Left kidney (tissue), 2 donors: Measurements from ENCODE around the gene CARD11. TPM values are rescaled to one million over a fixed set of nuclear protein-coding genes. Genes with fewer than 3 reads are reported as not detected.
"Not testable (repeated sequence)": the region's sequence is repeated elsewhere in the genome, so short reads cannot be mapped to it uniquely, and the experiment has no call there.

Source experiments
- DNase-seq: peaks from one replicate; pipeline ENCODE4 v3.0.0-alpha.2; 2013
- polyA plus RNA-seq: library from polyadenylated mRNA; unstranded; fragments of 120-200 nt; gene quantifications from one replicate; pipeline ENCODE4 v1.2.1, GENCODE V29; 2013; ENCODE audit not compliant: insufficient read length

CARD11 gene
- polyA plus RNA-seq, 1 donor: 1.1 TPM

- no peak for DNase-seq
Observed at GRCh38 chr7:3064067-3064466, 20.4 kb upstream of the CARD11 start.

- no peak for DNase-seq
Observed at GRCh38 chr7:3063016-3063753, 19.5 kb upstream of the CARD11 start.

- no peak for DNase-seq
Observed at GRCh38 chr7:3057066-3057420, 13.4 kb upstream of the CARD11 start.

GRCh38 chr7:3056234-3057065 lies 12.8 kb upstream of the CARD11 start:
- DNase-seq: no peak

- no peak for DNase-seq
Observed at GRCh38 chr7:3055626-3056025, 12.0 kb upstream of the CARD11 start.

- no peak for DNase-seq
Observed at GRCh38 chr7:3042861-3043489, 692 bp downstream of the CARD11 start.

GRCh38 chr7:3041986-3042675 lies 1.5 kb downstream of the CARD11 start:
- no peak for DNase-seq

GRCh38 chr7:3039787-3040186 lies 3.9 kb downstream of the CARD11 start:
- no peak for DNase-seq

- DNase-seq: not testable (repeated sequence)
Observed at GRCh38 chr7:3038011-3038410, 5.7 kb downstream of the CARD11 start.

- DNase-seq: no peak
Observed at GRCh38 chr7:3037259-3037658, 6.4 kb downstream of the CARD11 start.

GRCh38 chr7:3034591-3035150 lies 9.0 kb downstream of the CARD11 start:
- DNase-seq: no peak

- DNase-seq: no peak
Observed at GRCh38 chr7:3033581-3033980, 10.1 kb downstream of the CARD11 start.

- no peak for DNase-seq
Observed at GRCh38 chr7:3033136-3033535, 10.5 kb downstream of the CARD11 start.

- no peak for DNase-seq
Observed at GRCh38 chr7:3032256-3032655, 11.4 kb downstream of the CARD11 start.

- no peak for DNase-seq
Observed at GRCh38 chr7:3029138-3029537, 14.5 kb downstream of the CARD11 start.

- no peak for DNase-seq
Observed at GRCh38 chr7:3028758-3029093, 14.9 kb downstream of the CARD11 start.

GRCh38 chr7:3028071-3028757 lies 15.5 kb downstream of the CARD11 start:
- DNase-seq: no peak

GRCh38 chr7:3027005-3027845 lies 16.4 kb downstream of the CARD11 start:
- DNase-seq: no peak

GRCh38 chr7:3025616-3026015 lies 18.1 kb downstream of the CARD11 start:
- DNase-seq: no peak

GRCh38 chr7:3021825-3022224 lies 21.8 kb downstream of the CARD11 start:
- no peak for DNase-seq

GRCh38 chr7:3021224-3021623 lies 22.4 kb downstream of the CARD11 start:
- DNase-seq: not testable (repeated sequence)
